Left ventricle myocardium inferior (tissue), 1 donor: ENCODE measurements around the gene SIVA1. TPM values are rescaled to one million over a fixed set of nuclear protein-coding genes. Genes with fewer than 3 reads are reported as not detected.

Experiments used
- DNase-seq: peaks from one replicate; pipeline ENCODE4 v3.0.0-alpha.2; 2020
- H3K27ac ChIP-seq: fragments of 200-600 bp; replicated peaks from 2 replicates; pipeline ENCODE4 v1.8.0; 2021
- H3K27me3 ChIP-seq: fragments of 200-600 bp; 2 replicates; pipeline ENCODE4 v1.8.0; 2021; ENCODE audit warnings: low read depth
- H3K36me3 ChIP-seq: fragments of 200-600 bp; 2 replicates; pipeline ENCODE4 v1.8.0; 2021
- H3K4me1 ChIP-seq: fragments of 200-600 bp; 2 replicates; pipeline ENCODE4 v1.8.0; 2021
- H3K4me3 ChIP-seq: fragments of 200-600 bp; 2 replicates; pipeline ENCODE4 v1.8.0; 2021; ENCODE audit warnings: mild to moderate bottlenecking, moderate library complexity
- H3K9me3 ChIP-seq: fragments of 200-600 bp; replicated peaks from 2 replicates; pipeline ENCODE4 v1.8.0; 2021
- intact Hi-C: fragments of 100-400 bp; cut with micrococcal nuclease; formaldehyde crosslinking; loops from one replicate; pipeline ENCODE4 v1.11.0; 2022
- total RNA-seq: library from RNA; stranded (reverse); fragmentation: NEBNext Ultra II Directional; extraction: Animal tissue kit (Norgen Biotek cat#: 25700); gene quantifications from one replicate; pipeline ENCODE4 v1.2.1, GENCODE V29; 2021
- TF ChIP-seq, protein P1 (sequence below): fragments of 200-600 bp; IDR thresholded peaks from 2 replicates; pipeline ENCODE4 v1.8.0; 2021; ENCODE audit warnings: antibody characterized with exemption, mild to moderate bottlenecking, borderline replicate concordance
- donor health status: DM: no; HTN: yes; CAD: no; lungs with severe emphysema.

The SIVA1 gene
- total RNA-seq, 1 donor from 2014 or later = 55.6 TPM

GRCh38 chr14:104712881-104713734, 39.8 kb upstream of the SIVA1 start:
- intact Hi-C loops = no loop called here
- Histone ChIP-seq H3K36me3 (peaks cover 72% of the 10 kb centered on the region), H3K9me3 (no peaks in the 10 kb centered on the region), H3K27ac (no peak overlapping the region), H3K27me3 (no peaks in the 10 kb centered on the region), H3K4me1 (peaks cover 36% of the 10 kb centered on the region), H3K4me3 (no peak overlapping the region)
- no peak for DNase-seq
- TF ChIP-seq, protein P1, sequence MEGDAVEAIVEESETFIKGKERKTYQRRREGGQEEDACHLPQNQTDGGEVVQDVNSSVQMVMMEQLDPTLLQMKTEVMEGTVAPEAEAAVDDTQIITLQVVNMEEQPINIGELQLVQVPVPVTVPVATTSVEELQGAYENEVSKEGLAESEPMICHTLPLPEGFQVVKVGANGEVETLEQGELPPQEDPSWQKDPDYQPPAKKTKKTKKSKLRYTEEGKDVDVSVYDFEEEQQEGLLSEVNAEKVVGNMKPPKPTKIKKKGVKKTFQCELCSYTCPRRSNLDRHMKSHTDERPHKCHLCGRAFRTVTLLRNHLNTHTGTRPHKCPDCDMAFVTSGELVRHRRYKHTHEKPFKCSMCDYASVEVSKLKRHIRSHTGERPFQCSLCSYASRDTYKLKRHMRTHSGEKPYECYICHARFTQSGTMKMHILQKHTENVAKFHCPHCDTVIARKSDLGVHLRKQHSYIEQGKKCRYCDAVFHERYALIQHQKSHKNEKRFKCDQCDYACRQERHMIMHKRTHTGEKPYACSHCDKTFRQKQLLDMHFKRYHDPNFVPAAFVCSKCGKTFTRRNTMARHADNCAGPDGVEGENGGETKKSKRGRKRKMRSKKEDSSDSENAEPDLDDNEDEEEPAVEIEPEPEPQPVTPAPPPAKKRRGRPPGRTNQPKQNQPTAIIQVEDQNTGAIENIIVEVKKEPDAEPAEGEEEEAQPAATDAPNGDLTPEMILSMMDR = no peak

DNA sequence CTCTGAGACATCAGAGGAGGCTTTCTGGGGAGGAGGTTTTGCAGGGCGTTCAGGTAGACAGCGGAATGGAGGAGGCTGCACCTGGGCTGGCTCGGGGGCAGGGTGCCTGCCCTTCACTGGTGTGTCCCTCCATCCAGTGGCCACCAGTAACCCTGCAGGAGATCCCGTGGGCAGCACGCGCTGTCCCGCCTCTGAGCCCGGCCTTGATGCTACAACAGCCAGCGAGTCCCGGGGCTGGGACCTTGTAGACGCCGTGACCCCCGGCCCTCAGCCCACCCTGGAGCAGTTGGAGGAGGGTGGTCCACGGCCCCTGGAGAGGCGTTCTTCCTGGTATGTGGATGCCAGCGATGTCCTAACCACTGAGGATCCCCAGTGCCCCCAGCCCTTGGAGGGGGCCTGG, 38.9 kb upstream of the SIVA1 start:
- no peaks in the 10 kb centered on the region for H3K9me3 ChIP-seq
- H3K36me3 ChIP-seq = peaks cover 74% of the 10 kb centered on the region
- no peak overlapping the region for H3K4me3 ChIP-seq
- H3K27me3 ChIP-seq = no peaks in the 10 kb centered on the region
- H3K27ac ChIP-seq = no peak overlapping the region
- TF ChIP-seq, protein P1 = no peak
- DNase-seq = no peak
- intact Hi-C loops = no loop called here
- H3K4me1 ChIP-seq = peaks cover 36% of the 10 kb centered on the region

DNA sequence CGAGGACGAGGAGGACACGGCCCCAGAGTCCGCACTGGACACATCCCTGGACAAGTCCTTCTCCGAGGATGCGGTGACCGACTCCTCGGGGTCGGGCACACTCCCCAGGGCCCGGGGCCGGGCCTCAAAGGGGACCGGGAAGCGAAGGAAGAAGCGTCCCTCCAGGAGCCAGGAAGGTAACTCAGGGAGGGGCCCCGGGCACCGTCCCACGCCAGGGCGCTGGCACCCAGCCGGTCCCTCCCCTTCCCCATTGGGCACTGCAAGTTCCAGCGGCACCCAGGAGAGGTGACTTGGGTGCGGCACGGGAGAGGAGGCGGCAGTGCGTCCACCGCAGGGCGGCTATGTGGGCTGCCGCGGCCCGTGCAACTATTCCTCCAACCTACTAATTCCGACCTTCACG, 38.3 kb upstream of the SIVA1 start:
- no peak overlapping the region for H3K27ac ChIP-seq
- H3K4me3 ChIP-seq = no peak overlapping the region
- intact Hi-C loops = no loop called here
- no peak for DNase-seq
- H3K9me3 ChIP-seq = no peaks in the 10 kb centered on the region
- no peaks in the 10 kb centered on the region for H3K27me3 ChIP-seq
- peaks cover 34% of the 10 kb centered on the region for H3K4me1 ChIP-seq
- peaks cover 74% of the 10 kb centered on the region for H3K36me3 ChIP-seq
- TF ChIP-seq, protein P1 = no peak

DNA sequence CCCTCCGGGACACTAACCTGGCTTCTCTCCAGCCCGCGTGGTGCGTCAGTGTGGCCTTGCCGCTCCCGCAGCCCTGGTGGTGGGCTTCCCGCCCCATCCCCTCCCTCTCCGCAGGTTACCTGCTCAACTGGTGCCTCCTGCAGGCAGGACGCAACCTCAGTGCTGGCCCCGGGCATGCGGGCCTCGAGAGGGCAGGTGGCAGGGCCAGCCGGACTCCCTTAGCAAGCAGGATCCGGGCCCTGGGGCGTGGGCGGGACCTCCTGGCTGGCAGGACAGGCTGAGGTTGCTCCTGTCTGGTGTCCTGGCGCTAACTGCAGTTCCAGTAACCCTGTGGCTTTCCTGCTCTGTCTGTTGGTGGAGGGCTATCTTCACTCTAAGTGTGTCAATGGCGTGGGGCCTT, 37.5 kb upstream of the SIVA1 start:
- TF ChIP-seq, protein P1 = no peak
- no peak for DNase-seq
- H3K9me3 ChIP-seq = no peaks in the 10 kb centered on the region
- H3K4me3 ChIP-seq = no peak overlapping the region
- peaks cover 30% of the 10 kb centered on the region for H3K4me1 ChIP-seq
- H3K27me3 ChIP-seq = no peaks in the 10 kb centered on the region
- no peak overlapping the region for H3K27ac ChIP-seq
- H3K36me3 ChIP-seq = peaks cover 72% of the 10 kb centered on the region
- intact Hi-C loops = no loop called here

DNA sequence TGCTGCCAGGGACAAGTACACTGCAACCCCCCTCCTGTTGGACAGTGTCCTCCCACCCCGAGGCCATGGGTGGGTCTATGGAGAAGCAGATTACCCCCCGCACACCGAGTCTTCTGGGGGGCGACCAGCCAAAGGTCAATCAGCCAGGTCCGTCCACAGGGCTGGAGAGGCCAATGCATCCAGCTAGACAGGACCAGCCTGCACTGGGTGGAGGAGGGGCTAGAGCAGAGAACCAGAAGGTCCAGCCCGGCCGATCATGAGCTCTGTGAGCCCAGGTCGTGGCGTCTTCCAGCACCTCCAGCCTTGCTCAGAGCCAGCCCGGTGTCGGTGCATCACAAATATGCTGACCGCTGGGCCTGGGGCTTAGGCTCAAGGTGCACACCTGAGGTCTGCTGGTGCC, 37.1 kb upstream of the SIVA1 start:
- intact Hi-C loops = no loop called here

More for the DNA sequence above, 37.1 kb upstream of the SIVA1 start:
- TF ChIP-seq, protein P1 = no peak
- Histone ChIP-seq H3K4me1 (peaks cover 30% of the 10 kb centered on the region), H3K27ac (no peak overlapping the region), H3K27me3 (no peaks in the 10 kb centered on the region), H3K9me3 (no peaks in the 10 kb centered on the region), H3K4me3 (no peak overlapping the region), H3K36me3 (peaks cover 68% of the 10 kb centered on the region)
- DNase-seq = no peak
